ENCODE measurements around the gene RNF215.

RNF215 gene

DNA sequence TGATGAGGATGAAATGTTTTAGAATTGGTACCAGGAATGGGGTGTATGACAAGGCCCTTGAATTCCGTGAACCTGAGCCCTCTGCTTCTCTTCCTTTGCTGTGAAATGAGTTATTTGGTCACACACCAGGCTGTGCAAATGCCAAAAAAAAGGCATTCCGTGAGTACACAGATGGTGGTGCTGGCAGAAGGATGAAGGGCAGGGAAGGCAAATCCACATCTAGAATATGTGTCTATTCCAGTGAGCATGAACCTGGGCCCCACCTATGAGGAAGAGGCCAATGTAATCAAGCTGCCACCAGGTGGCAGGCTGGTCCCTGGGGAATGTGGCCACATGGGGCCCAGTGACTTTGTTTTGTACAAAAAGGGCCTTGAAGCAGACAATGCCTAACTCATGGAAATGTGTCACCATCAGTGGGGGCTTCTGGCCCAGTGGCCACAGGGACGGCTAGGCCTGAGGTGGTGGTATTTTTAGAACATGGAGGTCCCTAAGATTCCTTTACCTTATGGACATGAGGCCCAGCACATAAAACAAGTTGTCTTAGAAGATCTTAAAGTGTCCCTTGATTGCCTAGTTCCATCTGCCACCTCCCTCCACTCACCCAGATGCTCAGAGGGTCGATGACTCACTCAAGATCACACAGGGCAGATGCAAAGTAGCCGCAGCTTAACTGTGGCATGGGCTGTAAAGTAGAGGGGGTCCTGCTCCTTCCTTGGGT is 3.9 kb upstream of the RNF215 start:
- TF ChIP-seq, protein P1, sequence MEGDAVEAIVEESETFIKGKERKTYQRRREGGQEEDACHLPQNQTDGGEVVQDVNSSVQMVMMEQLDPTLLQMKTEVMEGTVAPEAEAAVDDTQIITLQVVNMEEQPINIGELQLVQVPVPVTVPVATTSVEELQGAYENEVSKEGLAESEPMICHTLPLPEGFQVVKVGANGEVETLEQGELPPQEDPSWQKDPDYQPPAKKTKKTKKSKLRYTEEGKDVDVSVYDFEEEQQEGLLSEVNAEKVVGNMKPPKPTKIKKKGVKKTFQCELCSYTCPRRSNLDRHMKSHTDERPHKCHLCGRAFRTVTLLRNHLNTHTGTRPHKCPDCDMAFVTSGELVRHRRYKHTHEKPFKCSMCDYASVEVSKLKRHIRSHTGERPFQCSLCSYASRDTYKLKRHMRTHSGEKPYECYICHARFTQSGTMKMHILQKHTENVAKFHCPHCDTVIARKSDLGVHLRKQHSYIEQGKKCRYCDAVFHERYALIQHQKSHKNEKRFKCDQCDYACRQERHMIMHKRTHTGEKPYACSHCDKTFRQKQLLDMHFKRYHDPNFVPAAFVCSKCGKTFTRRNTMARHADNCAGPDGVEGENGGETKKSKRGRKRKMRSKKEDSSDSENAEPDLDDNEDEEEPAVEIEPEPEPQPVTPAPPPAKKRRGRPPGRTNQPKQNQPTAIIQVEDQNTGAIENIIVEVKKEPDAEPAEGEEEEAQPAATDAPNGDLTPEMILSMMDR (IDR thresholded peaks at IDR 0.05; ENCODE audit: extremely low read depth, insufficient read depth, missing control alignments): peak; percentile 91
- DNase-seq (ENCODE audit: low spot score): peak; percentile 85
- in situ Hi-C loops (cut with MboI; ENCODE audit: low pct_unique_long_range_greater_than_20kb, low sequenced_read_pairs, unreplicated experiment): loop anchor here (25.0 kb wide), 1 partner anchor 279 kb away; no protein-coding TSS in a partner anchor

DNA sequence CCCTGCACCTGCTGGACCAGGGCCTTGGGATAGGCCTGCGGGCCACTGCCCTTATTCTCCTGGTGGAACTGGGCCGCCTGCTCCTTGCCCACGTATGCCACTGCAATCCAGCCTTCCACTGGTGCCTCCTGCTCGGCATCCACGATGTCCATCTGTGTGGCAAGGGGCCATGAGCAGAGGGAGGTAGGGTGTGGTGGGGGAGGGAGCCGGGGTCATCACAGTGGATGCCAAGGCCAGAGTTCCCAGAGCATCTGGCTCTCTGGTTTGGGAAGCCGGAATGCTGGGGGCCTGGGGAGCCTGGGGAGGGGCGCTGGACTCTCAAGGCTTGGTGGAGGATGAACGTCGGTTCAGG is 627 bp downstream of the RNF215 start:
- no peak for DNase-seq (ENCODE audit: low spot score)
- TF ChIP-seq, protein P1 (IDR thresholded peaks at IDR 0.05; ENCODE audit: extremely low read depth, insufficient read depth, missing control alignments): no peak
- in situ Hi-C loops (cut with MboI; ENCODE audit: low pct_unique_long_range_greater_than_20kb, low sequenced_read_pairs, unreplicated experiment): loop anchor here (10.0 to 25.0 kb wide), 2 partner anchors 102 to 274 kb away; partner anchors contain the start of gene CASTOR1

DNA sequence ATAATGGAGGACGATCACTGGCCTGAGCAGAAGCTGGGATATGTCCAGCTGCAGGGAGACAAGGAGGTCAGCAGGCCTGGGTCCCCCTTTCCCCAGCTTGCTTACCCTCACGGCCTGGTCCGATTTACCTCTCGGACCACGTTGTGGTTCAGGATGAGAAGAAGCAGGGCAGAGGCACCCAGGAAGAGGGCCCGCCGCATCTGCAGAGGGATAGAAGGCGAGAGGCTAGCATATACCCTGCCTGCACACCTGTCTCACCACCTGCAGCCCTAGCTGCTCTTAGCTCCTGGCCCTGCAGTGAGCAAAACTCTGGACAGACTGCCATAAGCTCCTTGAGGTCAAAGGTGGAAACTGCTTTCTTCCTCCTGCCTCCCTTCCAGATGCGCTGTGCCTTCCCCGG is 1.3 kb downstream of the RNF215 start:
- DNase-seq (ENCODE audit: low spot score): no peak
- TF ChIP-seq, protein P1 (IDR thresholded peaks at IDR 0.05; ENCODE audit: extremely low read depth, insufficient read depth, missing control alignments): no peak
- in situ Hi-C loops (cut with MboI; ENCODE audit: low pct_unique_long_range_greater_than_20kb, low sequenced_read_pairs, unreplicated experiment): loop anchor here (10.0 to 25.0 kb wide), 2 partner anchors 101 to 274 kb away; partner anchors contain the start of gene CASTOR1

DNA sequence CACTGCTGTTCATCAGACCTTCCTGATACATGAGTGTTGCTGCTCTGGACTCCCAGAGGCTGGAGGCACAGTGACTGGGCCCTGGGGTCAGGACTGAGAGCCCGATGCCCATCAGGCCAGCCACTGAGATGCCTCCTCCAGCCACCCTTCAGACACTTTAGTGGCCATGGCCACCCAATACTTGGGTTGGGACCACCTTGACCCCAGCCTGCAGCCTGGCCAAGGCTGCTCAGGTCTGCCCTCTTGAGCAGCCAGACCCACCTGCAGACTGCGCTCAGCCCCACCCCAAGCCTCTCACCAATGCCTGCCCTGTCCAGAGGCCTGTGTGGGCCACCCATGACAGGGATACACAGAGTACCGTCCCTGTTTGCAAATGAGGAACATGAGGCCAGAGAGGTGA is 4.2 kb downstream of the RNF215 start:
- no peak for DNase-seq (ENCODE audit: low spot score)
- TF ChIP-seq, protein P1 (IDR thresholded peaks at IDR 0.05; ENCODE audit: extremely low read depth, insufficient read depth, missing control alignments): no peak
- in situ Hi-C loops (cut with MboI; ENCODE audit: low pct_unique_long_range_greater_than_20kb, low sequenced_read_pairs, unreplicated experiment): loop anchor here (10.0 to 25.0 kb wide), 2 partner anchors 98 to 271 kb away; partner anchors contain the start of gene CASTOR1

DNA sequence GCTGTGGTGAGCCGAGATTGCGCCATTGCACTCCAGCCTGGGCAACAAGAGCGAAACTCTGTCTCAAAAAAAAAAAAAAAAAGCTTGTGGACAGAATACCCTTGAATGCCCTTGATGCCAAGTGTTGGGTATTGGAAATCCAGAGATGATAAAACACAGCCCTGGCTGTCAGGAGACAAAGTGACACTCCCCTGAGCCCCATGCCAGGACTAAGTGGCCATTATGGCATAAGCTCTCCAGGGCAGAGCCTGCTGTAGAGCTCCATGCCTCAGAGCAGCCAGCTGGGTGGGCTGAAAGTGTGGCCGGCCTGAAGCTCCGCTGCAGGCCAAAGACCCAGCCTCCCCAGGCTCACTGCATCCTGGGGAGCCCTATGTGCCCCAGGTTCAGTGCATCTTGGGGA is 4.9 kb downstream of the RNF215 start:
- no peak for DNase-seq (ENCODE audit: low spot score)
- in situ Hi-C loops (cut with MboI; ENCODE audit: low pct_unique_long_range_greater_than_20kb, low sequenced_read_pairs, unreplicated experiment): loop anchor here (10.0 to 25.0 kb wide), 2 partner anchors 98 to 270 kb away; partner anchors contain the start of gene CASTOR1
- TF ChIP-seq, protein P1 (IDR thresholded peaks at IDR 0.05; ENCODE audit: extremely low read depth, insufficient read depth, missing control alignments): no peak

DNA sequence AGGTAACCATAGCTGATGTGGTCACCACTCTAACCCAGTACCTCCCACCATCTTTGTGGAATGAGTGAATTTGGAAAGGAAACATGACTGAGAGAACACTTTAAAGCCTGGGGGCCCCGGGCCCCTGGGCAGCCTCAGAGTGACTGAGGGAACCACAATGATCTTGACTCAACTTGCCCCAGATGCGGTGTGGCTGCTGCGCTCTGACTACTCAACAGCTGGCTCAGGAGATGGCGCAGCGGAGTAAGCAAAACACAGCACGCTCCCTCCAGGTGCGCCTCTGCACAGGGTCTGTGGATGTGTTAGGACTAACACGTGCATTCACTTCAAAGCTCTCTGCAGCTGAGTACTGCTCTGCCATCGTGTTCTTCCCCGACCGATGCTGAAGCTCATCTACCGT is 5.9 kb downstream of the RNF215 start:
- in situ Hi-C loops (cut with MboI; ENCODE audit: low pct_unique_long_range_greater_than_20kb, low sequenced_read_pairs, unreplicated experiment): loop anchor here (10.0 to 25.0 kb wide), 2 partner anchors 96 to 269 kb away; partner anchors contain the start of gene CASTOR1
- TF ChIP-seq, protein P1 (IDR thresholded peaks at IDR 0.05; ENCODE audit: extremely low read depth, insufficient read depth, missing control alignments): no peak
- DNase-seq (ENCODE audit: low spot score): no peak
